DOHH2 (cell line): ENCODE data around the gene COL6A5.

Source experiments
- H3F3A ChIP-seq: fragments of 200-600 bp; sonication (generic), shearing (Covaris generic); 2 replicates; pipeline ENCODE4 v1.6.0; 2016; ENCODE audit warnings: antibody characterized with exemption, mild to moderate bottlenecking; ENCODE audit not compliant: control insufficient read depth, insufficient read depth
- H3K27ac ChIP-seq: fragments of 200-600 bp; sonication (generic); 2 replicates; pipeline ENCODE4 v1.5.1; 2014; ENCODE audit warnings: low read depth, mild to moderate bottlenecking, low read length, moderate library complexity
- H3K27me3 ChIP-seq: fragments of 200-600 bp; sonication (generic); 2 replicates; pipeline ENCODE4 v1.6.1; 2014; ENCODE audit warnings: mild to moderate bottlenecking, low read length, mixed read lengths; ENCODE audit not compliant: control insufficient read depth
- H3K36me3 ChIP-seq: fragments of 200-600 bp; sonication (generic); 2 replicates; pipeline ENCODE4 v1.6.1; 2014; ENCODE audit warnings: mild to moderate bottlenecking, low read length, moderate library complexity, mixed read lengths; ENCODE audit not compliant: control insufficient read depth
- H3K4me1 ChIP-seq: fragments of 200-600 bp; sonication (generic); 2 replicates; pipeline ENCODE4 v1.6.1; 2014; ENCODE audit warnings: mild to moderate bottlenecking, low read length, mixed read lengths; ENCODE audit not compliant: control insufficient read depth
- H3K4me2 ChIP-seq: fragments of 200-600 bp; sonication (generic); 2 replicates; pipeline ENCODE4 v1.6.0; 2014; ENCODE audit warnings: mild to moderate bottlenecking, low read length, moderate library complexity
- H3K4me3 ChIP-seq: fragments of 200-600 bp; sonication (generic); 2 replicates; pipeline ENCODE4 v1.5.1; 2014; ENCODE audit warnings: mild to moderate bottlenecking, low read length, mixed read lengths
- H3K79me2 ChIP-seq: fragments of 200-600 bp; sonication (generic); 2 replicates; pipeline ENCODE4 v1.6.1; 2014; ENCODE audit warnings: mild to moderate bottlenecking, low read length, mixed read lengths; ENCODE audit not compliant: control insufficient read depth
- H3K9me2 ChIP-seq: fragments of 200-600 bp; sonication (generic); replicated peaks from 2 replicates; pipeline ENCODE4 v1.6.1; 2014; ENCODE audit warnings: mild to moderate bottlenecking, low read length, mixed read lengths; ENCODE audit not compliant: control insufficient read depth
- H3K9me3 ChIP-seq: fragments of 200-600 bp; sonication (generic); 2 replicates; pipeline ENCODE4 v1.6.1; 2014; ENCODE audit warnings: antibody characterized with exemption, low read length, mixed read lengths; ENCODE audit not compliant: control insufficient read depth, insufficient read depth
- H4K20me1 ChIP-seq: fragments of 200-600 bp; sonication (generic); 2 replicates; pipeline ENCODE4 v1.6.0; 2014; ENCODE audit warnings: low read depth, mild to moderate bottlenecking, antibody characterized with exemption, low read length, moderate library complexity; ENCODE audit not compliant: control insufficient read depth, insufficient read depth
- CTCF ChIP-seq: fragments of 200-600 bp; sonication (generic); IDR thresholded peaks from one replicate; pipeline ENCODE4 v1.5.1; 2014; ENCODE audit warnings: antibody characterized with exemption, mild to moderate bottlenecking, low read depth, low read length; ENCODE audit not compliant: poor library complexity, severe bottlenecking
- EZH2phosphoT487 ChIP-seq: fragments of 200-600 bp; sonication (generic); IDR thresholded peaks from 2 replicates; pipeline ENCODE4 v1.6.1; 2017; ENCODE audit warnings: borderline replicate concordance, mild to moderate bottlenecking, antibody characterized with exemption, low read length, moderate library complexity, mixed read lengths

COL6A5 gene

GRCh38 chr3:130517602-130518001, 172.1 kb downstream of the COL6A5 start:
- Histone ChIP-seq H3K9me2 (no peaks in the 10 kb centered on the region), H3K27me3 (no peaks in the 10 kb centered on the region; the same call in 1 of the 2 replicates)

GRCh38 chr3:130519754-130520153, 174.3 kb downstream of the COL6A5 start:
- Histone ChIP-seq H3K79me2 (no peaks in the 10 kb centered on the region), H3K9me2 (no peaks in the 10 kb centered on the region), H3K27ac (no peak overlapping the region), H3F3A (no peaks in the 10 kb centered on the region), H3K4me2 (no peak overlapping the region), H4K20me1 (no peaks in the 10 kb centered on the region), H3K27me3 (peaks cover 3% of the 10 kb centered on the region; the same call in 1 of the 2 replicates), H3K36me3 (no peaks in the 10 kb centered on the region), H3K4me1 (no peaks in the 10 kb centered on the region), H3K4me3 (no peak overlapping the region), H3K9me3 (no peaks in the 10 kb centered on the region)
- TF ChIP-seq EZH2phosphoT487 (no peak), CTCF (no peak)

More at GRCh38 chr3:130517602-130518001, 172.1 kb downstream of the COL6A5 start:
- H3F3A ChIP-seq: no peaks in the 10 kb centered on the region
- no peaks in the 10 kb centered on the region for H3K4me1 ChIP-seq
- no peaks in the 10 kb centered on the region for H3K36me3 ChIP-seq
- no peaks in the 10 kb centered on the region for H3K9me3 ChIP-seq
- H3K27ac ChIP-seq: no peak overlapping the region
- H3K4me2 ChIP-seq: no peak overlapping the region
- TF ChIP-seq CTCF (no peak), EZH2phosphoT487 (no peak)
- no peaks in the 10 kb centered on the region for H4K20me1 ChIP-seq
- H3K79me2 ChIP-seq: no peaks in the 10 kb centered on the region
- H3K4me3 ChIP-seq: no peak overlapping the region

- Histone ChIP-seq H3K27me3 (peaks cover 3% of the 10 kb centered on the region; the same call in 1 of the 2 replicates), H4K20me1 (no peaks in the 10 kb centered on the region), H3F3A (no peaks in the 10 kb centered on the region), H3K36me3 (no peaks in the 10 kb centered on the region), H3K4me2 (no peak overlapping the region), H3K9me3 (no peaks in the 10 kb centered on the region), H3K4me1 (no peaks in the 10 kb centered on the region), H3K27ac (no peak overlapping the region), H3K79me2 (no peaks in the 10 kb centered on the region), H3K9me2 (no peaks in the 10 kb centered on the region), H3K4me3 (no peak overlapping the region)
- TF ChIP-seq CTCF: no peak
- no peak for TF ChIP-seq EZH2phosphoT487
Measured at GRCh38 chr3:130522399-130522798, 176.9 kb downstream of the COL6A5 start.

- Histone ChIP-seq H3K9me3 (no peaks in the 10 kb centered on the region), H3K4me1 (peaks cover 12% of the 10 kb centered on the region), H3K79me2 (no peaks in the 10 kb centered on the region), H3K4me3 (no peak overlapping the region), H3K9me2 (no peaks in the 10 kb centered on the region), H4K20me1 (no peaks in the 10 kb centered on the region), H3K27me3 (peaks cover 3% of the 10 kb centered on the region; the same call in 1 of the 2 replicates), H3F3A (no peaks in the 10 kb centered on the region), H3K4me2 (no peak overlapping the region), H3K36me3 (no peaks in the 10 kb centered on the region), H3K27ac (no peak overlapping the region)
- TF ChIP-seq CTCF (no peak), EZH2phosphoT487 (no peak)
Measured at GRCh38 chr3:130527426-130527825, 182.0 kb downstream of the COL6A5 start.
